ENCODE data around the gene CIBAR2.
A peak's percentile ranks its signal among the peaks of the same experiment; 100 is the strongest.
"Not testable (repeated sequence)": the region's sequence is repeated elsewhere in the genome, so short reads cannot be mapped to it uniquely, and the experiment has no call there.

Gene CIBAR2

GRCh38 chr16:85132456-85133289 lies 20.4 kb upstream of the CIBAR2 start:
- Histone ChIP-seq H3K4me1 (ENCODE audit: control insufficient read depth, insufficient read depth, low read length) (peaks cover 24% of the 10 kb centered on the region), H3K9ac (ENCODE audit: low read length) (no peak overlapping the region), H3K36me3 (ENCODE audit: control insufficient read depth, insufficient read depth, low read length) (no peaks in the 10 kb centered on the region), H3K27ac (ENCODE audit: low read depth, low read length) (no peak overlapping the region), H3K4me3 (ENCODE audit: low read length) (no peak overlapping the region), H3K27me3 (ENCODE audit: control insufficient read depth, insufficient read depth, low read length) (no peaks in the 10 kb centered on the region)

- Histone ChIP-seq H3K4me1 (ENCODE audit: control insufficient read depth, insufficient read depth, low read length) (peaks cover 13% of the 10 kb centered on the region), H3K9ac (ENCODE audit: low read length) (no peak overlapping the region)
These were observed 18.4 kb upstream of the CIBAR2 start for GRCh38 chr16:85130705-85131028.

DNA sequence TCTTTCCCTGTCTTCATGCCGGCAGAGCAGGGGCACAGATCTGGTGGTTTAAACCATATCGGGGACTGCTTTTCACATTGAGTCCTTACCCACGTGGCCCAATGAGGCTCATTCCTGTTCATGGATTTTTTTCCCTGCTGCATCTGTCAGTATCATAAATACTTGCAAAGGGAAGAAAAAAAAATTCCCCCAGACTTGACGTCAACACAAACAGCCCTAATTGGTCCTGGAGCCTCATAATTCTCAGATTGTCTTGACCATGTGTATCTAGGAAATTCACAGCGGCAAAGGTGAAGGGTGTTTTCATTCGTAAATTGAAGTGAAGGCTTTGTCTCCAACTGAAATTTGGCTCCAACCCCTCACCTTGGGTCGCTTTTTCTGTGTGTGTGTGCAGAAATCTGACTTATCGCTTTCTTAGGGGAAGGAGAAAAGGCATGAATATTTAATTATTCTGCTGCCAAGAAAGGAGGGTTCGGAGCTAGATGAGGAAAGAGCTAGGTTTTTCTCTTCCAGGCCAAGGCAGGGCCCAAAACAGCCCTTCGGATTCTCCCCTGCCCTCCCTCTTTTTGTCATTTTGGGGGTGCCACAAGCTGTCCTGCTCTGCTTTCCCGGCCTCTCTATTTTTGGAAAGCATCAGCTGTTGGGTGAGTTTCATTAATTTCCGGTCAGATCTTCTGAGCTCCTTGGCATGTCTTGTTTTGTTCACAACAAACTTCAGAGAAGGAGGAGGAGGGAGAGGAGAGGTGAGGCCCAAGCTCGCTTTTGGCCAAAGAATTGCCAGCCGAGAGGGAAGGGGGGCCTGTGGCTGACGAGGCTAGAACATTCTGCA lies 17.8 kb upstream of the CIBAR2 start:
- H3K36me3 ChIP-seq (ENCODE audit: control insufficient read depth, insufficient read depth, low read length) = no peaks in the 10 kb centered on the region
- no peak overlapping the region for H3K4me3 ChIP-seq (ENCODE audit: low read length)
- peaks cover 13% of the 10 kb centered on the region for H3K4me1 ChIP-seq (ENCODE audit: control insufficient read depth, insufficient read depth, low read length)
- H3K27me3 ChIP-seq (ENCODE audit: control insufficient read depth, insufficient read depth, low read length) = no peaks in the 10 kb centered on the region
- H3K27ac ChIP-seq (ENCODE audit: low read depth, low read length) = peak overlapping the region; percentile 53
- H3K9ac ChIP-seq (ENCODE audit: low read length) = no peak overlapping the region

More at GRCh38 chr16:85130705-85131028, 18.4 kb upstream of the CIBAR2 start:
- Histone ChIP-seq H3K36me3 (ENCODE audit: control insufficient read depth, insufficient read depth, low read length) (no peaks in the 10 kb centered on the region), H3K4me3 (ENCODE audit: low read length) (no peak overlapping the region), H3K27me3 (ENCODE audit: control insufficient read depth, insufficient read depth, low read length) (no peaks in the 10 kb centered on the region), H3K27ac (ENCODE audit: low read depth, low read length) (peak overlapping the region; percentile 53)

DNA sequence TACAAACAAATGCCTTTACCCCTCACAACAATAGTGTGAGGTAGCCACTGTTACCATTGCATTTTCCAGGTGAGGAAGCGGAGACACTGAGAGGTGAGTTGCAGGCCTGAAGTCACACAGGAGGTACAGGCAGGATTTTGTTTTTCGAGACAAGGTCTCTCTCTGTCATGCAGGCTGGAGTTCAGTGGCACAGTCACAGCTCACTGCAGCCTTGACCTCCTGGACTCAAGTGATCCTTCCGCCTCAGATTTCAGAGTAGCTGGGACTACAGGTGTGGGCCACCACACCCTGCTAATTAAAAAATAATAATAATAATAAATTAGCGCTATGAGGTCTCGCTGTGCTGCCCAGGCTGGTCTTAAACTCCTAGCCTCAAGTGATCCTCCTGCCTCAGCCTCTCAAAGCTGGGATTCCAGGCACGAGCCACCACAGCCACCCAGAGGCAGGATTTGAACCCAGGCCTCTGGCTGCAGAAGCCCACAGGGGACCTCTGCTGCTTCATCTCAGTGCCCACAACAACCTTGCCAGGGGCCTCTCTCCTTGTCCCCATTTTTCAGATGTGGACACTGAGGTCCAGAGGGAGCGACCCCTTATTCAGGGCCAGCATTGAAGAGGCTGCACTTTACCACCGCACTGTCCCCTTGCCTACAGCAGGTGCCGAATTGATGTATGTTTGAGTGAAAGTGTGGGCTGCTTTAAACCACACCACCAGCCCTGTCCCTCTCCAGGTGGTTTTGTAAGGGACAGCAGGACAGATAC lies 16.0 kb upstream of the CIBAR2 start:
- peaks cover 13% of the 10 kb centered on the region for H3K4me1 ChIP-seq (ENCODE audit: control insufficient read depth, insufficient read depth, low read length)
- no peak overlapping the region for H3K27ac ChIP-seq (ENCODE audit: low read depth, low read length)
- no peak overlapping the region for H3K9ac ChIP-seq (ENCODE audit: low read length)
- H3K36me3 ChIP-seq (ENCODE audit: control insufficient read depth, insufficient read depth, low read length) = no peaks in the 10 kb centered on the region
- no peaks in the 10 kb centered on the region for H3K27me3 ChIP-seq (ENCODE audit: control insufficient read depth, insufficient read depth, low read length)
- H3K4me3 ChIP-seq (ENCODE audit: low read length) = no peak overlapping the region

GRCh38 chr16:85127379-85127723 lies 15.1 kb upstream of the CIBAR2 start:
- H3K4me1 ChIP-seq (ENCODE audit: control insufficient read depth, insufficient read depth, low read length) = peaks cover 13% of the 10 kb centered on the region
- no peaks in the 10 kb centered on the region for H3K27me3 ChIP-seq (ENCODE audit: control insufficient read depth, insufficient read depth, low read length)
- H3K27ac ChIP-seq (ENCODE audit: low read depth, low read length) = no peak overlapping the region
- no peak overlapping the region for H3K4me3 ChIP-seq (ENCODE audit: low read length)
- no peaks in the 10 kb centered on the region for H3K36me3 ChIP-seq (ENCODE audit: control insufficient read depth, insufficient read depth, low read length)
- no peak overlapping the region for H3K9ac ChIP-seq (ENCODE audit: low read length)

DNA sequence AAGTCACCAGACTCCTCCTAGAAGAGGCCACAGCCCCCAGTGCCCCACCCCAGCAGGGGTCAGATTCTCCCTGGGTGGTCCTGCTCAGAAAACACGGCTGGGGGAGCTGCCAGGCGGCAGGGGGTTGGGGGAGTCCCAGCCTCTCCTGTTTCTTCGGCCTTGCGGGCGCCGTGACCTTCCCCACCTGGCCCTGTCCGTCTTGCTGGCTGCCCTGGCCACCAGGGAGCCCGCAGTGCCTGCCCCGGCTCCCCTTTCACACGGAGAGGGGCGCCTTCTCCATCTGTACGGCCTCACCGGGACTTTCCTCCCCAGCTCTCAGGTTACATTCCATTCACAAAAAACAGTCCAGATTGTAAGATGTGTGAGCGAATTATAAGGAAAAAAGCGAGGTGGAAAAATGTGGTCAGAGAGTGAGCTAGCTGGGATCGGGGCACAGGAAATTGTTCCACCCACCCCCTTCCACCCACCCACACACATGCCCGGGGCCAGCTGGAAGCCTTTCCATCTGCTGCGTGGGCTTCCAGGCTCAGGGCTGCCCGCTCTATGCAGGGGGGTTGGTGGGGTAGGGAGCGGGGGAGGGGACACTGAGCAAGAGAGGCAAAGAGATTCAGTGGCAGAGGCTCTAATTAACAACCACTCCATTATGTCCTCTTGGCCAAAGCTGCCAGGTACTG lies 14.6 kb upstream of the CIBAR2 start:
- H3K4me1 ChIP-seq (ENCODE audit: control insufficient read depth, insufficient read depth, low read length) = peaks cover 13% of the 10 kb centered on the region
- no peak overlapping the region for H3K4me3 ChIP-seq (ENCODE audit: low read length)
- H3K9ac ChIP-seq (ENCODE audit: low read length) = no peak overlapping the region
- no peaks in the 10 kb centered on the region for H3K36me3 ChIP-seq (ENCODE audit: control insufficient read depth, insufficient read depth, low read length)
- no peak overlapping the region for H3K27ac ChIP-seq (ENCODE audit: low read depth, low read length)
- H3K27me3 ChIP-seq (ENCODE audit: control insufficient read depth, insufficient read depth, low read length) = no peaks in the 10 kb centered on the region

GRCh38 chr16:85126394-85126704 lies 14.1 kb upstream of the CIBAR2 start:
- H3K4me1 ChIP-seq (ENCODE audit: control insufficient read depth, insufficient read depth, low read length) = peaks cover 13% of the 10 kb centered on the region
- no peak overlapping the region for H3K9ac ChIP-seq (ENCODE audit: low read length)
- no peak overlapping the region for H3K27ac ChIP-seq (ENCODE audit: low read depth, low read length)
- no peaks in the 10 kb centered on the region for H3K27me3 ChIP-seq (ENCODE audit: control insufficient read depth, insufficient read depth, low read length)
- H3K4me3 ChIP-seq (ENCODE audit: low read length) = no peak overlapping the region
- no peaks in the 10 kb centered on the region for H3K36me3 ChIP-seq (ENCODE audit: control insufficient read depth, insufficient read depth, low read length)

DNA sequence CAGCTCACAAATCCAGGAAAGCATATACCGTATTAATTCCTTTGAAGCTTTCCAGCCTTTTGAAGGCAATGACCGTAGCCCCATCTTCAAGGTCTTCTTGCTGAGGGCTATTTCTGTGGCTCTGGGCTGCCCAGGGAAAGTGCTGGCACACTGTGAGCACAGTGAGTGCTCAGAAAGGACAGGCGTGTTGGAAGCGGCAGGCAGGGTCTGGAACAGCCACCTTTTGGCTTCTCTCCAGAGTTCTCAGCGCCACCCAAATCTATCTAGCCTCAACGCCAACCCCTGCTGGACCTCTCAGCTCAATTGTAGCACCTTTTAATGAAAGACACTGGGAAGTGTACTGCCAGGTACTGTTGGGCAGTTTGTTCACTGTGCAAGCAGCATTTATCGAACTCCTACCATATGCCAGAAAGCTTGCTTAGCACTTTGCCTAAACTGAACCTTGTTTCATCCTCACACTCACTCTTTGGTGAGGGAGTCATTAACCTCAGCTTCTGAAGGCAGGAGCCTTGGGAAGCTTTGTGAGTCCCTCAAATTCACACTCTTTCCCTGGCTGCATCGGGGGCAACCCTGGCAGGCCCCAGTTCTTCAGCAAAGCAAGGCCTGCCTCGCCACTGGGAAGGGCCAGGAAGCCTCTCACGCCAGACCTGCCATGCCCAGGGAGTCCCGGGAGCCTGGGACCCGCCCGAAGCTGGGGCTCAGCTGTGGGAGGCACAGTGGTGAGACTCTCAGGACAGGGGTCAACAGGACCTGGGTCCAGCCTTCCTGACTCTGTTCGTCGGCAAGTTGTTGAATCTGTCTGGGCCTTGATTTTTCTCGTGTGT lies 13.5 kb upstream of the CIBAR2 start:
- Histone ChIP-seq H3K4me1 (ENCODE audit: control insufficient read depth, insufficient read depth, low read length) (peaks cover 9% of the 10 kb centered on the region), H3K27me3 (ENCODE audit: control insufficient read depth, insufficient read depth, low read length) (no peaks in the 10 kb centered on the region), H3K27ac (ENCODE audit: low read depth, low read length) (no peak overlapping the region), H3K4me3 (ENCODE audit: low read length) (no peak overlapping the region), H3K36me3 (ENCODE audit: control insufficient read depth, insufficient read depth, low read length) (no peaks in the 10 kb centered on the region), H3K9ac (ENCODE audit: low read length) (no peak overlapping the region)

DNA sequence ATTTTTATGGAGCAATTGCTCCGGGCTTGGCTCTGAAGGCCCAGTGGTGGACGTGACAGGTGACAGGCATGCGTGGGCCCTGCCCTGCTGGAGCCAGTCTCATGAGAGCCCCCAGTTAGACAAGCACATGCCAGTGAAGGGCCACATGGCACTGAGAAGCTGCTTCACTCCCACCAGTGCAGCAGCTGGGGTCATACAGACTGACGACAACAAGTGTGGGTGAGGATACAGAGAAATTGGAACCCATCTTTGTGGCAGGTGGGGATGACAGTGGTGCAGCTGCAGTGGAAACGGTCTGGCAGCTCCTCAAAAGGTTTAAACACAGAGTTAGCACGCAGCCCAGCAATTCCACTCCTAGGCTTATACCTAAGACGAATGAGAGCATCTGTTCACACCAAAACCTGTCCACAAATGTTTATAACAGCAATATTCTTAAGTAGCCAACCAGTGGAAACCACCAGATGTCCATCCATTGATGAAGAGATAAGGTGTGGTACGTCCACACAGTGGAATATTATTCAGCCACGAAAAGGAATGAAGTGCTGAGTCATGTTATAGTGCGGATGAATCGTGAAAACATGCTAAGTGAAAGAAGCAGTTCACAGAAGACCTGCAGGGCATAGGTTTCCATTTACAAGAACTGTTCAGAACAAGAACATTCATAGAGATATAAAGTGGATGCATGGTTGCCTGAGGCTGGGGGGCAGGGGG lies 12.5 kb upstream of the CIBAR2 start:
- Histone ChIP-seq H3K9ac (ENCODE audit: low read length) (no peak overlapping the region), H3K36me3 (ENCODE audit: control insufficient read depth, insufficient read depth, low read length) (no peaks in the 10 kb centered on the region), H3K4me1 (ENCODE audit: control insufficient read depth, insufficient read depth, low read length) (no peaks in the 10 kb centered on the region), H3K27ac (ENCODE audit: low read depth, low read length) (no peak overlapping the region), H3K27me3 (ENCODE audit: control insufficient read depth, insufficient read depth, low read length) (no peaks in the 10 kb centered on the region), H3K4me3 (ENCODE audit: low read length) (no peak overlapping the region)

GRCh38 chr16:85123891-85124635 lies 11.8 kb upstream of the CIBAR2 start:
- no peaks in the 10 kb centered on the region for H3K27me3 ChIP-seq (ENCODE audit: control insufficient read depth, insufficient read depth, low read length)
- H3K36me3 ChIP-seq (ENCODE audit: control insufficient read depth, insufficient read depth, low read length) = no peaks in the 10 kb centered on the region
- peak overlapping the region; percentile 25 for H3K27ac ChIP-seq (ENCODE audit: low read depth, low read length)
- H3K9ac ChIP-seq (ENCODE audit: low read length) = no peak overlapping the region
- no peaks in the 10 kb centered on the region for H3K4me1 ChIP-seq (ENCODE audit: control insufficient read depth, insufficient read depth, low read length)
- H3K4me3 ChIP-seq (ENCODE audit: low read length) = no peak overlapping the region

DNA sequence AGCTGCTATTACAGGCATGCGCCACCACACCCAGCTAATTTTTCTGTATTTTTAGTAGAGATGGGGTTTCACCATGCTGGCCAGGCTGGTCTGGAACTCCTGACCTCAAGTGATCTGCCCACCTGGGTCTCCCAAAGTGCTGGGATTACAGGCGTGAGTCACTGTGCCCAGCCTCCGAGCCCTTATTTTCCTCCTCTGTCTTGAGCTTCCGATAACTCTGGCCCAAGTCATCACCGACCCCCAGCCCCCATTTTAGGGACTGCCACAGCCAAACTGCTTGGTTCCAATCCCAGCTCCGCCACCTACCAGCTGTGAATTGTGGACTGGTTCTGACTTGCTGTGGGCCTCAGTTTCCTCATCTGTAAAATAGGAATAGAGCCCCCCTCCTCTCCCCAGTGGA lies 11.2 kb upstream of the CIBAR2 start:
- not testable (repeated sequence) for H3K36me3 ChIP-seq (ENCODE audit: control insufficient read depth, insufficient read depth, low read length); H3K9ac ChIP-seq (ENCODE audit: low read length); H3K27me3 ChIP-seq (ENCODE audit: control insufficient read depth, insufficient read depth, low read length); H3K4me3 ChIP-seq (ENCODE audit: low read length); H3K4me1 ChIP-seq (ENCODE audit: control insufficient read depth, insufficient read depth, low read length)
- H3K27ac ChIP-seq (ENCODE audit: low read depth, low read length) = peak overlapping the region; percentile 25
